CD4-positive, alpha-beta T cell treated with Interleukin-6 for 4 hours (primary cell): ENCODE data around the gene FAM83F.

ENCODE experiments used
- DNase-seq: peaks from one replicate; pipeline ENCODE4 v3.0.0-alpha.2; 2020; ENCODE audit warnings: mixed read lengths

FAM83F gene

DNA sequence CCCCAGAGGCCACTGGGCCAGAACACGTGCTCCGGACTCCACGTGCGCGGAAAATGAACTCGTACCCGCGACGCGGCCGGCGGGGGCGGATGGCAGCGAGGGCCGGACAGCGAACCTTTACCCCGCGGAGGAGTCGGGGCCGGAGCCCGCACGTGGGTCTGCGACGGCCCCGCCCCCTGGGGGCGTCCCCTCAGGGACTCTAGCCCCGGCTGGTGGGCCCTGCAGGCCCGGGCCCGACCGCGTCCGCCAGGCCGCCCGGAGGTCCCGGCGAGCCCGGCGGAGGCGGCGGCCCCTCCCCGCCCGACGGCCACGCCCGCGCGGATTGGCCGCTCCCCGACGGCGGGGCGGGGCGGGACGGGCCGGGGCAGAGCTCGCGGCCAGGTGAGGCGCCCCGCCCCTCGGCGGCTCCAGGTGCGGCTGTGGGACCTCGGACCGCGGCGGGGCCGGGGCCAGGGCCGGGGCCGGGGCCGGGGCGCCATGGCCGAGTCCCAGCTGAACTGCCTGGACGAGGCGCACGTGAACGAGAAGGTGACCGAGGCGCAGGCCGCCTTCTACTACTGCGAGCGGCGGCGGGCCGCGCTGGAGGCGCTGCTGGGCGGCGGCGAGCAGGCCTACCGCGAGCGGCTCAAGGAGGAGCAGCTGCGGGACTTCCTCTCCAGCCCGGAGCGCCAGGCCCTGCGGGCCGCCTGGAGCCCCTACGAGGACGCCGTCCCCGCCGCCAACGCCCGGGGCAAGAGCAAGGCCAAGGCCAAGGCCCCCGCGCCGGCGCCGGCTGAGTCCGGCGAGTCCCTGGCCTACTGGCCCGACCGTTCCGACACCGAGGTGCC lies at the start of gene FAM83F:
FAM83F (plus strand) TSS at position 389 of the 827 bp plus-strand sequence; CDS start at position 478, 89 bp downstream.
- DNase-seq, result peak; percentile 60

DNA sequence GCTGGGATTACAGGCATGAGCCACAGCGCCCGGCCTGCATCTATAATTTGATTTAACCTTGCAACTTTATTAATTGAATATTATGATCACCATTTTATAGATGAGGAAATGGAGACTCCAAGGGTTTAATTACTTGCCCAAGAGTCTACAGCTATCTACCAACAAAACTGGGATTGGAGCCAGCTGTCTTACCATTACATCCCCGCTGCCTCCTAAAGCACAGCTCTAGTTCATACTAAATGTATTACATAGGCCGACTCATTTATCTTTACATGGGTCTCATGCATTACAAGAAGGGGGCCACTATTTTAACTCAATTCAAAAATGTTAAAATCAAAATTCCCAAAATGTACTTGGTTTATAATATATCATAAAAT lies 48.6 kb upstream of the FAM83F start:
- no peak for DNase-seq

DNA sequence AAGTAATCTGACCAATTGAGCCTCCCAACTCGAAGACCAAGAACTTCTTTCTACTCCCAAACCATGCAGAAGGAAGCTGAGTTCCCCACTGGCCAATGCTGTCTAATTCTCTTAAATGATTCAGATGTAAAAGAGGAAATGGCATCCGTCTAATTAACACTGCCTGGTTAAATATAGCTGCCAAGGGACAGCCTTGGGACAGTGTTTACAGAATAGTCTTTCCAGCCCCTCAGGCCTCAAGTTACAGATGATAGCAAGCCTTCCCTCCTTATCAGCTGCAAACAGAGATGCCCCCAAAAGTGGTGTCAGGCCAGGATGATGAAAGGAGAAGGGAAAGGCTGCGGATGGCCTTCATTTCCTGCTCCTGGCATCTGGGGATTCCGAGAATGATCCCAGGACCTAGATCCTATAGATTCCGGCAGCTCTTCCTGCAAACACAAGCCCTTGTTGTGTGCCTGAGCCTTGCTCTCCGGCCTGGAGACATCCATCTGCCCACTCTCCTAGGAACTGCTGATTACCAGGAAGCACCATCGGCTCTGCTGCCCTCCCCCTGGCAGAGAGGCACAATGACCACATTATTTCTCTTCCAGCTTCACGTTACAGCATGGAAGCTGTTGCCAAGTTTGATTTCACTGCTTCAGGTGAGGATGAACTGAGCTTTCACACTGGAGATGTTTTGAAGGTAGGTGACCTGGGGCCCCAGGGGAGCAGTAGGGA lies 48.1 kb upstream of the FAM83F start:
- peak; percentile 23 for DNase-seq

DNA sequence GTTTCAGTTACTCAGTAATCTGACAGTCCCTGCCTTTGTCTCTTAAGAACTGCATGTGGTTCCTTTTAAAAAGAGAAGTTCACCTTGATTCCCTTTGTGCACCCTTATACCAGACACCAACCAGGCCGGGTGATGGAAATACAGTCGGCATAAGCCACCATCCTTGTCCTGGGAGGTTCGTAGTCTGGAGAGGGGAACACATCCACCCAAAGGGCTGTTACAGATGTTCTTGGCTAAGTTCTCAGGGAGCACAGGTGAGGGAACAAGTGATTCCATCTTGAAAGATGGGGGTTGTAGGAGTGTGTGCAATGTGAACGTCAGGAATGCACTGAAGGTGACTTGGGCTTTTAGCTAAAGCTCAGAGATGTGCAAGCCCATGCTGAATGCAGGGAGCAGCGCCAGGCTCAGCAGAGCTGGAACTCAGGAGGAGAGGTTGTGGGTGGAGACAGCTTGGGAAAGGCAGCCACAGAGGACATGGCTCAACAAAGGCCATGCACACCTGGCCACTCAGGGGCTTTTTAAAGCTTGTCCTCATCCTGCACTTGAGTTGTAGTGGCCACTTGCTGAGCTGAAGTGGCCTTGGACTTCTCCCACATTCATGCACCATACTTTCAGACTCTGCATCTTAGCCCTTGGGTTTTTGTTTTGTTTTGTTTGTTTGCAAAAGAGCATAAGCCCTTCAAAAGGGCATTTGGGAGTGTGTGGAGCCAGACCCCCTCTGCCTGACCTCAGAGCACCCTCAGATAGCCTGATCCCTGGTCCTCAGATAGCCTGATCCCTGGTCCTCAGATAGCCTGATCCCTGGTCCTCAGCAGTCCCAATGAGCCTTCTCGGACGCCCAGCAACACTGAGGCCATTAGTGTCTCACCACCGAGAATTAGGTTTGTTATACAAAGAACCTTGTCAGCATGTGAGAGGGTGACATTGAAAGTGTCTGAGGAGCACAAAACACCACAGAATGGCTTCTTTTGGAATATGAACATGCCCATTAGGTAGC lies 47.2 kb upstream of the FAM83F start:
- no peak for DNase-seq

DNA sequence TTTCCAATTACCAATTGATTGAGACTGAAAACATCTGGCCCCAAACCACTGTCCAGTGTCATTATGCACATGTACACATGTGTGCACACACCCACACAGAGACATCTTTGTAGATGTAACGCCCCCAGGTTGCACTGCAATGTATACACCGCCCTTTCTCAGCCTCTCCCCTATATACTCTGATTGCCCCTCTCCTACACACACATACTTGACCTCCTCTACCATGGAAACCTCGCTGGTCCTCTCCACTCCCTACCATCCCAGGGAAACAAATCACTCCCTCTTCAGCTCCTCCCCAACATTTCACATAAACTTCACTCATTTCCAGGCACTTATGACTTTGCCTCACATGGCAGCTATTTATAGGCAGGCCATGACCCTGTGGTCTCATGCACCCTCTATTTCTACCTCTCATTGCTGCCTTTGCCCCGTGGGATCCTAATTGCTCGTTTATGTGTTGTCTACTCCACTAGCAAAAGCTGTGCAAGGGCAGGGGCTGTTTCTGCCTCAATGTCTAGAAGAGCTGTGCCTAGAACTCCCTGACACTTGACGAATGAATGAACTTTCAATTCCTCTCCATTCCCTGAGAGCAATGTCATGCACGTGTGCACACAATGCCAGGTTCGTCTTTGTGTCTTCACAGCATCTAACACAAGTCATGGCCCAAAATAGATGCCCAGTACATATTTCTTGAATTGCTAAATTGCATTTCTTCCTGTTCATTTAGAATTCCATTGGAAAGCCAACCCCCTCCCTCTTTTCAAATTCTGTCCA lies 44.6 kb upstream of the FAM83F start:
- DNase-seq, result no peak

DNA sequence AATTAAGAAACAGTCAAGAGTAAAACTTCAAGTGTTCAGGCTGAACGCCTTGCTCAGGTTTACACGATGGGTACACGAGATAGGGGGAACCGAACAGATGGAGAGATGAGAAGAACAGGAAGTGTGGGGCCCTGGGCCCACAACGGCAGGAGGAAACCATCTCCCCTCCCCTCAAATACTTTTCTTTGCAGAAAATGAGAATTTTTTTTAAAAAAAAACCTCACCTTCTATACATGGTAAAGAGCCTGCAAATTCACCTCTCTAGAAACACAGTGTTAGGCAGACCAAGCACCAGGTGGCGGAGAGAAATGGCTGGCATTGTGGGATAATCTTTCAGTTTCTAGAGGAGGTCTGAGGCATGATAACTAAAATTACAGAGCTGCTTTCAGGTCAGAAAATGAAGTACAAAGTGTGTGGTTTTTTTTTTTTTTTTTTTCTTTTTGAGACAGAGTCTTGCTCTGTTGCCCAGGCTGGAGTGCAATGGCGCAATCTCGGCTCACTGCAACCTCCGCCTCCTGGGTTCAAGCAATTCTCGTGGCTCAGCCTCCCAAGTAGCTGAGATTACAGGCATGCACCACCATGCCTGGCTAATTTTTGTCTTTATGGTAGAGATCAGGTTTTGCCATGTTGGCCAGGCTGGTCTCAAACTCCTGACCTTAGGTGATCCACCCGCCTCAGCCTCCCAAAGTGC lies 43.0 kb upstream of the FAM83F start:
- peak; percentile 69 for DNase-seq

DNA sequence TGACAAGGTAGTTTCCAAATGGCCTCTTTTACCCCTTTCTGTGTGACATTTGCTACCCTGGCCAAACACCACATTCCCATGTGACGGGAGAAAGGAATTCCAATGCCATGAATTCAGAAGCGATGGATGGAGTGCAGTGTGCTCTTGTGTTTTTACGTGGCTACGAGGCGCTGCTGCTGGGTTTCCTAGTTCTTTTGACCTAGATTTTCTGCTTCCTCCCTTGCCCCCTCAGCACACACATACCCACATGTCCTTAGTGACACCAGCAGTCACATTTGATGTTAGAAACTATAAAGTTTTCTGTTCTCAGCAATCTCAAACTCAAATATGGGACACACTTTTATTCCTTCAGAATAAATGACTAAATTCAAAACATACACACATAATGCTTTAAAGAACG lies 42.4 kb upstream of the FAM83F start:
- DNase-seq, result peak; percentile 54

DNA sequence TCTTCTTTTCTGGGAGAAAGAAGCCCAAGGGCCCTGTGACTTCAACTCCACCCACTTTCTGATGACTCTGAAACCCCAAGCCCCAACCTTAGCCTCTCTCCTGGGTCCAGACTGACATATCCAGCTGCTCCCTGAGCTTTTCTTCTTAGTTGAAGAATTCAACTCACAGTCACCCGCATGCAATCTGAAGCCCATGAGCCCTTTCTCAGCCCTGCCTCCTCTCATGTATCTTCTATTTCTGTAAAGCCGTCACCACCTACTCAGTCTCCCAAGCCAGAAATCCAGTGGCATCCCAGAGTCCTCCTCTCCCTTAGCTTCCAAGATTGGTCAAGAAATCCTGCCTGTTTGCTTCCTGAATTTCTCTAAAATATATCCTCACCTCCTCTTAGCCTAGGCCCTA lies 41.7 kb upstream of the FAM83F start:
- no peak for DNase-seq

DNA sequence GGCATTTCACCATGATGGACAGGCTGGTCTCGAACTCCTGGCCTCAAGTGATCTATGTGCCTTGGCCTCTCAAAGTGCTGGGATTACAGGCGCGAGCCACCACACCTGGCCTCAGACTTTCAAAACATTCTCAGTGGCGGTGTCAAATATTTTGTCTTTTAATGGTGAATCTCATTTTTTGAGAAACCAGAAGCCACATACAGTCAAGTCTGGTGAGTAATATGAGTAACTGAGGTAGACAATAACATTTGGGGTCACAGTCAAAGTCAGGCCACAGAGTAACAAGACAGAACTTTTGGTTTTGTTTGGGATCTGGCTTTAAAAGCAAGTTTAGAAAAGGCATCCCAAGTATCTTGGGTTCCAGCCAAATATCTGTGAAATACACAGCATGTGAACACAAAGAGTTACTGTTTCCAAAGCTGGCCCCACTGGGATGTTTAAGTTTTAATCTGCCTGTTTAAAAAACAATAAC lies 40.1 kb upstream of the FAM83F start:
- DNase-seq, result peak; percentile 37

DNA sequence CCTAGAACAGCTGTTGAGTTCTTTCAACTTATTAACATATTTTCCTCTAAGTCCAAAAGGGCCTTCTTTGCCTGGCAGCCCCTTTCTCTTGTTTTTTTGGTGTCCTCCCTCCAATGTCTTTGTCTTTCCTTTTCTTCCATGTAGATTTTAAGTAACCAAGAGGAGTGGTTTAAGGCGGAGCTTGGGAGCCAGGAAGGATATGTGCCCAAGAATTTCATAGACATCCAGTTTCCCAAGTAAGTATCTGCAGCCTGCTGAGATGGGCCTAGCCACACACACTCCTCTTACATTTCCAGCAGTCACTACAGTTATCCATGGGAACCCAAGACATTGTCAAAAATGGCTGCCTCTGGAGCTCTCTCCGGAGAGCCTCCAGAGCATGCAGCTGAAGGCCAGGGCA lies 39.1 kb upstream of the FAM83F start:
- no peak for DNase-seq

DNA sequence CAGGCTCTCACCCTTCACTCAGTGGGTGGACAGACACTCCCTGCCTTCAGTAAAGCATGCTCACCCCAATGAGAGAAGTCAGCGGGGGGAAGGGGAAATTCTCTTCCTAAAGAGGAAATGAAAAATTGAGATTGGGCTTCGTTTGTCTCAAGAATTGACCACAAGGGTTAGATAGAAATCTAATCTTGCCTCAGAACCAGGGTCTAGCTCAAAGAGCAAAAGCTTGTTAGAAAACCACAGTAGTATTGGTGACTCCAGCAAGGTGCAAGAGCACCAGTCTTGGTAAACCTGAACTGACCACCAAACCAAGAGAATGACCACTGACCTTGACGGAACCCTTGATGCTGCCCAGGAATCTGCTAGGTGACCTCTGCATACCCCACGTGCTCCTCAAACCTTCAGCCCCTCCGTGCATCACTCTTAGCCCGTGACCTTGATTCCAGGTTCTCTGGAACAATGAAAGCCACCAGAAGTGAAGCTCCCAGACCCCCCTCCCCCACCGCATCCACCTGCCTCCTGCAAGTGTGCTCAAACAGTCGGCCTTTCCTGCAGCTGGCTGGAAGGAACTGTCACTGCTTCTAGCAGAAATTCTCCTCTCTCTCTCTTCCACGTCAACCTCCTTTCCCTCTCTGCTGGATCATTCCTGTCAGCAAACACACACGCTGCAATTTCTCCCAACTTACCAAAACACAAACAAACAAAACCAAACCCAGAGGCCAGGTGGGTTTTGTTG lies 37.7 kb upstream of the FAM83F start:
- DNase-seq, result no peak

DNA sequence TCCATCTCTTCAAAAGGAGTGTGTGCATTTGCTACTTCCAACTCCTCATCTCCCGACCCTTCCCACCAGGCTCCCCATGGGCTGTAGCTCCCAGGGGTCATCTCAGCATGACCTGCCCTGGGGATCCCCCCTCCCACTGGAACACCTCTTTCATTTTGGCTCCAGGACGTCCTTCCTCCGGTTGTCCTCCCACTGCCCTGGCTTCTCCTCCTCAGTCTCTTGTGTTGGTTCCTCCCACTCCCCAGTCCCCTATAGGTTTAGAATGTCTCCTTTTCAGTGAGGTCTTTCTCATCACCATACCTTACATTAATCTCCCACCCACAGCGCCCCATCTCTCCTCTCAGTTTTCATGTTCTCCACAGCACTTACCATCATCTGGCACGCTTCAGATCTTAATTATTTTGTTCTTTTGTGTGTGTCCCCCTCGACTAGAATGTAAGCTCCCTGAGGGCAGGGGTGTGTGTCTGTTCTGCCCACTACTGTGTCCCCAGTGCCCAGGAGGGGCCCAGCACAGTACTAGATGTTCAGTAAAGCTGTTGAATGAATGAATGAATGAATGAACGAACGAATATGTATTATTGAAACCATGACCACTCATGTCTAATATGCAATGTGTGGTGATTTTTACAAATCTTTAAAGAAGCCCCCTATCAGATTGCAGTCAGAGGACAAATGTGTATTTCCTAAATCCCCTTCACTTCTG lies 36.6 kb upstream of the FAM83F start:
- no peak for DNase-seq

DNA sequence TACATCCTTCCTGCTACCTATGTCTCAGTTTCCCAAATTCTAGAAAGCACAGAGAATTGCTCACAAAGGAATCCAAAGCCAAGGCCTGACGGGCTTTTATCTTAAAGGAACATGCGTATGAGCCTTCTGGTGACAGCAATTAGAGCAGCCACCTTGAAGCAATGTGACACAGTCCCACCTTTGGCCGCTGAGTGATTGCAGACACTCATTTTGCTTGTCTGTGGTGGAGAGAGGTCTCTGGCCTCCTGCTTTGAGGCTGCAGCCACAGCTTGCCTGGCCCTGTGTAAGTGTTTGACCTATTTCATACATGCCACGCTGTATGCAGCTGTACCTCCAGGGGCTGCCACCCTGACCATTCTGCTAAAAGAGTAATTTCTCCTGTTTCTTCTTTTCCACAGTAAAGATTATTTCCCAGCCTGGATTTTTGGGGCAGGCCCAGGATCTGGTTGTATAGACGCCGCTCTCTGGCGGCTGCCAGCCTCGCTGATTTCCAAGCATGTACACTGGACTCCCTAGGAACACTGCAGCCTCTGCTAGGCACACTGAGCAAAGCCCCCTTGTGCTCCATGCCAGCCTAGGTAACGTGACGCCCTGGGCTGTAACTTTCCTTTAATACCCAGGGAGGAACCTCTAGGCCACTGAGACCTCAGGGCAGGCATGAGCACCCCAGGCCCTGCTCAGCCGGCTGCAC lies 35.7 kb upstream of the FAM83F start:
- no peak for DNase-seq

DNA sequence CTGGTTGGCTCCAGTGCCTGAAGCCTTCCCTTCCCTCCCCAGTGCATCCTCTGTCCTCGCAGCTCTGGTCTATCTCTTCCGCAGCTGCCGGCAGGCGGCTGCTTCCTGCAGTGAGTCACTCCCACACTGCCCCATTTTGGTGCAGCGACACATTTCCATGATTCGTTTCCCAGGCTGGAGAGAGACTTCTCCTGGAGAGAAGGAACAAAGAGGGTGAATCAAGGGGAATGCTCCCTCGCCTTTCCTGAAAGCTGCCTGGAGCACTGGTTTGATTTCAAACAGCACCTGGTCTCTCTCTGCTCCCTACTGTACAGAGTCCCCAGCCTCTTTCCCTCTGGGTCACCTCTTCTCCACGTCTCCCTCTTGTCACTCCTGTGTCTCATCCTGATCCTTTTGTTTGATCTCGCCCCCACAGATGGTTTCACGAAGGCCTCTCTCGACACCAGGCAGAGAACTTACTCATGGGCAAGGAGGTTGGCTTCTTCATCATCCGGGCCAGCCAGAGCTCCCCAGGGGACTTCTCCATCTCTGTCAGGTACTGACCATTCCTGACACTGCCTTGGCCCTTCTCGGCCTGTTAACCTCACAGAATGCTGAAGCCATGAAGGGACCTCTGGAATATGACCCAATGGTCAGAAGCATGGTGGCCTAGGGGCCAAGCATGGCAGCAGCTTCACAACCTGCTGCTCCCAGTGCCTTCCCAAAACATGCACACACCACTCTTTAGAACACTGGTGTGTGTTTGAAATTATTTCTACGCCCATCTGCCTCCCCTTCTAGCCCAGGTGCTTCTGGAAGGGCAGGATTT lies 34.9 kb upstream of the FAM83F start, which contains the start of gene TMA7B:
TMA7B (plus strand) TSS at position 758 of the 808 bp plus-strand sequence. CDS start 3,978 bp downstream, outside the sequence.
- DNase-seq, result peak; percentile 73

DNA sequence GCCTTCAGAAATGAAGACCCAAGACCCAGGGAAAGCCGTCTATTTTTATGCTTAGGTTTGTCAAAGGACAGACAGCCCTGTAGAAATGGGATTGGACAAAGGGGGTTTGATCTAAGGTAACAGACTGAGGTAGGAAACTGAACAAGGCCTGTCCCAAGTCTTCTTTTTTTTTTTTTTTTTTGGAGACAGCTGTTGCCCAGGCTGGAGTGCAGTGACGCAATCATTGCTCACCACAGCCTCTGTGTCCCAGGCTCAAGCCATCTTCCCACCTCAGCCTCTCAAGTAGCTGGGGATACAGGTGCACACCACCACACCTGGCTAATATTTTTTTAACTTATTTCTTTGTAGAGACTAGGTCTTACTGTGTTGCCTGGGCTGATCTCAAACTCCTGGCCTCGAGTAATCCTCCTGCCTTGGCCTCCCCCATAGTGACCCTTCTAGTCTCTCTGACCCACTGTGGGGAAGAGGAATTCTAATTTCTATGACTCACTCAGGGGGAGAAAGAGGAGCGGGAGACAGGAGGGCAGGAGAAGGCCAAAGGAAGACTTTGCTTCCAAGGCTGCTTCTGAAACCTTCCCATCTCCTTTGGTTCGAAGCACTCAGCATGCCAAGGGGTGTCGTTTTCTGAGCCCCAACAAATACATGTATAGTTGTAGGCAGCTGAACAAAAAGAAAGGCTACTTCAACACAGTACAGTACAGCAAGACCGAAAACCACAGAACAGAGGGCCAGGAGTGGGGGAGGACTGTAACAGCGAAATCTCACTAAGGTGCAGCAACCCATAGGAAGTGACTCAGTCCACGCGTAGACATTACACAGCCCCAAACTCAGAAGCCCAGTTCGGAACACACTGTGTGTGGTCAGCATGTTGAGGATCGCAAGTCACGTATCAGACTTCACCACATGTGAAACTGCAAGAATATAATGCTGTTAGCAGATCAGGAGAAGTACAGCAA lies 33.7 kb upstream of the FAM83F start:
- DNase-seq, result peak; percentile 71

DNA sequence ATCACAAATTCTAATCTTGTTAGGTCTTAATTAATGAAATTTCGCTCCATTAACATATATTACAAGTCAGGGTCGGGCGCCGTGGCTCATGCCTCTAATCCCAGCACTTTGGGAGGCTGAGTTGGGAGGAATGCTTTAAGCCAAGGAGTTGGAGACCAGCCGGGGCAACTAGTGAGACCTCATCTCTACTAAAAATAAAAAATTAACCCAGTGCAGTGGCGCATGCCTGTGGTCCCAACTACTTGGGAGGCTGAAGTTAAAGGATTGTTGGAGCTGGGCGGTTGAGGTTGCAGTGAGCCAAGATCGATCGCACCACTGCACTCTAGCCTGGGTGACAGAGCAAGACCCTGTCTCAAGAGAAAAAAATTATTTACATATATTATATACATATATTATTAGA lies 32.7 kb upstream of the FAM83F start:
- no peak for DNase-seq

DNA sequence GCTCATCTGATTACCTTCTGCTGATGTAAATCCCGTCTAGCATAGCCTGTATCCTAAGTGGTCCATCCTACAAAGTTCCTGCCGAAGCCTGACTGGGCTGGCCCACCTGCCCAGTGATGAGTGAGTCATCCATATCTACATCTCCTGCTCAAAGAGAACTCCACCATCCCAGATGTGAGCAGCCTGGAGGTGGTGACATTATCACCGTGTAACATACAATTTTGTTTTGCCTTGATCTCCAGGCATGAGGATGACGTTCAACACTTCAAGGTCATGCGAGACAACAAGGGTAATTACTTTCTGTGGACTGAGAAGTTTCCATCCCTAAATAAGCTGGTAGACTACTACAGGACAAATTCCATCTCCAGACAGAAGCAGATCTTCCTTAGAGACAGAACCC lies 29.0 kb upstream of the FAM83F start:
- no peak for DNase-seq
